ENCODE results near the gene BAHCC1. TPM values are rescaled to one million over a fixed set of nuclear protein-coding genes. Genes with fewer than 3 reads are reported as not detected.

Gene BAHCC1
- total RNA-seq, 1 donor from 2014 or later, result 22.7 TPM

DNA sequence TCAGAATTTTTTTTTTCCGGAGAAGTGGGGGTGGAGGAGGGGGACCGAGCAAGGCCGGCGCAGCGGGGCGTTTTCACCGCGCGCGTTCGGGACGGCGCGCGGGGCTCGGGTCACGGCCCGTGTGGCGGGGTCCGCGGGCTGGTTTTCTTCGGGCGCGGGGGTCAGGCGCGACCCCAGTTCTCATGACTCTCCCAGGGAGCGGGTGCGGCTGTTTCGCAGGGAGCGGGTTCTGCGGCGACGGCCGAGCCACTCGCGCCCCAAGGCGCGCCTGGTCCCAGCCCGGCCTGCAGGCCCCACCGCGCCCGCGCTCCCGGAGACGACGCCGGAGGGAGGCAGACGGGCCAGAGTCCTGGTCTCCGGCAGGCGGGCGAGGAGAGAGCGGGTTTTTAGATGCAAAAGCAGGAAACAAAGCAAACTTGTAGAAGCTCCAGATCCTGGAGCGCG lies 1.0 kb downstream of the BAHCC1 start:
- H3K36me3 Mint-ChIP-seq (ENCODE audit: low read depth), result no peaks in the 10 kb centered on the region
- H3K4me1 Mint-ChIP-seq (ENCODE audit: low read depth), result peaks cover 55% of the 10 kb centered on the region
- peak overlapping the region; percentile 88 for H3K4me3 Mint-ChIP-seq (ENCODE audit: unreplicated experiment)
- no peaks in the 10 kb centered on the region for H3K9me3 Mint-ChIP-seq (ENCODE audit: low read depth)
- no peaks in the 10 kb centered on the region for H3K27me3 Mint-ChIP-seq (ENCODE audit: low read depth)
- TF ChIP-seq, protein P1, sequence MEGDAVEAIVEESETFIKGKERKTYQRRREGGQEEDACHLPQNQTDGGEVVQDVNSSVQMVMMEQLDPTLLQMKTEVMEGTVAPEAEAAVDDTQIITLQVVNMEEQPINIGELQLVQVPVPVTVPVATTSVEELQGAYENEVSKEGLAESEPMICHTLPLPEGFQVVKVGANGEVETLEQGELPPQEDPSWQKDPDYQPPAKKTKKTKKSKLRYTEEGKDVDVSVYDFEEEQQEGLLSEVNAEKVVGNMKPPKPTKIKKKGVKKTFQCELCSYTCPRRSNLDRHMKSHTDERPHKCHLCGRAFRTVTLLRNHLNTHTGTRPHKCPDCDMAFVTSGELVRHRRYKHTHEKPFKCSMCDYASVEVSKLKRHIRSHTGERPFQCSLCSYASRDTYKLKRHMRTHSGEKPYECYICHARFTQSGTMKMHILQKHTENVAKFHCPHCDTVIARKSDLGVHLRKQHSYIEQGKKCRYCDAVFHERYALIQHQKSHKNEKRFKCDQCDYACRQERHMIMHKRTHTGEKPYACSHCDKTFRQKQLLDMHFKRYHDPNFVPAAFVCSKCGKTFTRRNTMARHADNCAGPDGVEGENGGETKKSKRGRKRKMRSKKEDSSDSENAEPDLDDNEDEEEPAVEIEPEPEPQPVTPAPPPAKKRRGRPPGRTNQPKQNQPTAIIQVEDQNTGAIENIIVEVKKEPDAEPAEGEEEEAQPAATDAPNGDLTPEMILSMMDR (IDR thresholded peaks at IDR 0.05), result no peak
- DNase-seq (ENCODE audit: low spot score), result no peak
- peak overlapping the region; percentile 74 for H3K27ac Mint-ChIP-seq (ENCODE audit: unreplicated experiment)

GRCh38 chr17:81396722-81397313 lies 1.6 kb downstream of the BAHCC1 start:
- Mint-ChIP-seq H3K36me3 (ENCODE audit: low read depth) (no peaks in the 10 kb centered on the region), H3K4me1 (ENCODE audit: low read depth) (peaks cover 55% of the 10 kb centered on the region), H3K27me3 (ENCODE audit: low read depth) (no peaks in the 10 kb centered on the region), H3K27ac (ENCODE audit: unreplicated experiment) (peak overlapping the region; percentile 97), H3K9me3 (ENCODE audit: low read depth) (no peaks in the 10 kb centered on the region), H3K4me3 (ENCODE audit: unreplicated experiment) (peak overlapping the region; percentile 88)
- no peak for DNase-seq (ENCODE audit: low spot score)
- TF ChIP-seq, protein P1 (IDR thresholded peaks at IDR 0.05), result no peak

- Mint-ChIP-seq H3K4me1 (ENCODE audit: low read depth) (peaks cover 55% of the 10 kb centered on the region), H3K4me3 (ENCODE audit: unreplicated experiment) (peak overlapping the region; percentile 88), H3K27me3 (ENCODE audit: low read depth) (no peaks in the 10 kb centered on the region), H3K27ac (ENCODE audit: unreplicated experiment) (peak overlapping the region; percentile 97), H3K36me3 (ENCODE audit: low read depth) (no peaks in the 10 kb centered on the region), H3K9me3 (ENCODE audit: low read depth) (no peaks in the 10 kb centered on the region)
- TF ChIP-seq, protein P1 (IDR thresholded peaks at IDR 0.05), result peak; percentile 56
- DNase-seq (ENCODE audit: low spot score), result no peak
Measured at GRCh38 chr17:81397314-81398175, 2.3 kb downstream of the BAHCC1 start.

- H3K36me3 Mint-ChIP-seq (ENCODE audit: low read depth), result no peaks in the 10 kb centered on the region
- DNase-seq (ENCODE audit: low spot score), result no peak
- H3K27me3 Mint-ChIP-seq (ENCODE audit: low read depth), result no peaks in the 10 kb centered on the region
- peak overlapping the region; percentile 97 for H3K27ac Mint-ChIP-seq (ENCODE audit: unreplicated experiment)
- no peaks in the 10 kb centered on the region for H3K9me3 Mint-ChIP-seq (ENCODE audit: low read depth)
- H3K4me3 Mint-ChIP-seq (ENCODE audit: unreplicated experiment), result peak overlapping the region; percentile 88
- TF ChIP-seq, protein P1 (IDR thresholded peaks at IDR 0.05), result no peak
- peaks cover 60% of the 10 kb centered on the region for H3K4me1 Mint-ChIP-seq (ENCODE audit: low read depth)
Measured at GRCh38 chr17:81398176-81398831, 3.0 kb downstream of the BAHCC1 start.

GRCh38 chr17:81398832-81399411 lies 3.7 kb downstream of the BAHCC1 start:
- Mint-ChIP-seq H3K27me3 (ENCODE audit: low read depth) (no peaks in the 10 kb centered on the region), H3K36me3 (ENCODE audit: low read depth) (no peaks in the 10 kb centered on the region), H3K9me3 (ENCODE audit: low read depth) (no peaks in the 10 kb centered on the region), H3K27ac (ENCODE audit: unreplicated experiment) (peak overlapping the region; percentile 97), H3K4me3 (ENCODE audit: unreplicated experiment) (peak overlapping the region; percentile 88), H3K4me1 (ENCODE audit: low read depth) (peaks cover 65% of the 10 kb centered on the region)
- no peak for DNase-seq (ENCODE audit: low spot score)
- TF ChIP-seq, protein P1 (IDR thresholded peaks at IDR 0.05), result no peak

All from chondrocyte (in vitro differentiated cells).